ENCODE data around the gene IPO5.

Gene IPO5

DNA sequence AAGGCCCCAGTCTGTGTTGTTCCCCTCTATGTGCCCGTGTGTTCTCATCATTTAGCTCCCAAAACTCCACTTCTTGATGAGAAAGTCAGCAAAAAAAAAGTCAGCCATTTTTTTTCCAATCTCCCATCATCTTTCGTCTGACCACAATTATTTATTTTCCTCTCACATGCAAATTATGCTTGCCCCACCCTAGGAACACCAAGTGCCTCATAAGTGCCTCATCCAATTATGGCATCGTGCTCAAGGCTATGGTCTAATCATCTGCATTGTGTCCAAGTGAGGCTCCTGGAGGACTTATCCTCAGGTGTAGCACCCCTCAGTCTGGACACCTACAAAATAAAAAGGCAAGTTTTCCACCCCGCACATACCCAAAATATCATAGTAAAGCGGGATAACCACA, 20.8 kb upstream of the IPO5 start:
- Histone ChIP-seq H3K9me3 (ENCODE audit: control insufficient read depth, low read length) (no peaks in the 10 kb centered on the region), H3K27me3 (replicated peaks; ENCODE audit: control insufficient read depth, insufficient read depth, low read length, poor library complexity, severe bottlenecking) (no peaks in the 10 kb centered on the region), H3K4me3 (ENCODE audit: insufficient read depth, low read depth, low read length, poor library complexity, severe bottlenecking) (no peak overlapping the region), H3K36me3 (ENCODE audit: control insufficient read depth, insufficient read depth, low read length) (no peaks in the 10 kb centered on the region), H3K27ac (ENCODE audit: insufficient read depth, low read length, poor library complexity, severe bottlenecking) (no peak overlapping the region), H3K4me1 (ENCODE audit: control insufficient read depth, insufficient read depth, low read length, poor library complexity, severe bottlenecking) (no peaks in the 10 kb centered on the region)
- no peak for DNase-seq

DNA sequence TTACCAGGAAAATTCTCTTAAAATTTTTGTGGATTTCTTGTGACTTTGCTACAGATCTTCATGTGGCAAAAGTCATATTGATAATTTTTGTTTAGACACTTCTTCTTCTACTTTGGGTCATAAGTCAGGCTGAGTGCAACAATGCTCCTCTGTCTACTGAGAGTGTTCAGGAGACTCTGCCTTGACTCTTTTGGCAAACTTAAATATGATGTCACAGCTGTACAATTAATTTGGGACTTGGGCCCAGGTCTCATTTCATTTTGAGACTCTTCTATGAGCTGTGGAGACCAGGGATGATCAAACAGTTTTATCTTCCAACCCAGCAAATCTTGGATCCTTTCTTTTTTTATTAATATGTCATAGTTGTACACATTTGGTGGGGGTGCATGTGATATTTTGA, 19.7 kb upstream of the IPO5 start:
- Histone ChIP-seq H3K27me3 (replicated peaks; ENCODE audit: control insufficient read depth, insufficient read depth, low read length, poor library complexity, severe bottlenecking) (peaks cover 2% of the 10 kb centered on the region), H3K27ac (ENCODE audit: insufficient read depth, low read length, poor library complexity, severe bottlenecking) (no peak overlapping the region), H3K4me1 (ENCODE audit: control insufficient read depth, insufficient read depth, low read length, poor library complexity, severe bottlenecking) (no peaks in the 10 kb centered on the region), H3K4me3 (ENCODE audit: insufficient read depth, low read depth, low read length, poor library complexity, severe bottlenecking) (no peak overlapping the region), H3K9me3 (ENCODE audit: control insufficient read depth, low read length) (no peaks in the 10 kb centered on the region), H3K36me3 (ENCODE audit: control insufficient read depth, insufficient read depth, low read length) (no peaks in the 10 kb centered on the region)
- DNase-seq, result no peak

DNA sequence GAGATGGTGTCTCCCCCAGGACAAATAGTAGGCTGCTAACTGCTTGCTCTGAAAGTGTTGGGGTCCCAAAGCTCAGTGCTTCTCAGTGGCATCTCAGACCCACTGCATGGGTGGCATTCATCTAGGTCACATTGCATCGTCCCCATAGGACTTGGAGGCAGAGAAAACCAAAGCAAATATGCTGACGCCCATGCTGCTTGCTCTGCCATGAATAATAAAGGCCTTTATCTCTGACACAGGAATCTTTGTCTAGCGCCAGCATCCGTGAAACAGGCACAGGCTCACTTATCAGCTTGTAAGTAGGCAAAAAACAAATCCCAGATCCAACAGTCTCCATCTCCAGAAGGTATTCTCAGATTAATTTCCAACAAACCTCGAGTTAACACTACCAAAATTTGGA, 18.9 kb upstream of the IPO5 start:
- no peak for DNase-seq
- H3K4me3 ChIP-seq (ENCODE audit: insufficient read depth, low read depth, low read length, poor library complexity, severe bottlenecking), result no peak overlapping the region
- H3K4me1 ChIP-seq (ENCODE audit: control insufficient read depth, insufficient read depth, low read length, poor library complexity, severe bottlenecking), result no peaks in the 10 kb centered on the region
- H3K36me3 ChIP-seq (ENCODE audit: control insufficient read depth, insufficient read depth, low read length), result no peaks in the 10 kb centered on the region
- H3K27ac ChIP-seq (ENCODE audit: insufficient read depth, low read length, poor library complexity, severe bottlenecking), result no peak overlapping the region
- H3K27me3 ChIP-seq (replicated peaks; ENCODE audit: control insufficient read depth, insufficient read depth, low read length, poor library complexity, severe bottlenecking), result peaks cover 3% of the 10 kb centered on the region
- H3K9me3 ChIP-seq (ENCODE audit: control insufficient read depth, low read length), result no peaks in the 10 kb centered on the region

DNA sequence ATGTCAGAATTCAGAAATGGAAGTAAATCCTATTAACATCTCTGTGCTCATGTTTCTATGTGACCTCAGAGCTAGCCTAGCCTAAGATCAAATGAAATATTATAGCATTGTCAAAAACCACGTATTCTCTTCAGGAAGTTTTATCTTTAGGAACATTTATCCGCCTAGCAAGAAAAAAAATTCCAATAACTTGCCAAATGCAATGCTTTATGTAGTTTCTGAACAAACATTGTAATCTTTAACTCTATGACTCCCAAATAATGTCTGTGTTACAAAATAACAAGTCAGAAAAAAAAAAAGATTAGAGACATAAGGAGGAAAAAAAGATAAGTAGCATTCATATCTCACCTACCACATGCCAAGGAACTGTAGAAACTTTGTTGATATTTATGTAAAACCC, 18.4 kb upstream of the IPO5 start:
- DNase-seq, result no peak

DNA sequence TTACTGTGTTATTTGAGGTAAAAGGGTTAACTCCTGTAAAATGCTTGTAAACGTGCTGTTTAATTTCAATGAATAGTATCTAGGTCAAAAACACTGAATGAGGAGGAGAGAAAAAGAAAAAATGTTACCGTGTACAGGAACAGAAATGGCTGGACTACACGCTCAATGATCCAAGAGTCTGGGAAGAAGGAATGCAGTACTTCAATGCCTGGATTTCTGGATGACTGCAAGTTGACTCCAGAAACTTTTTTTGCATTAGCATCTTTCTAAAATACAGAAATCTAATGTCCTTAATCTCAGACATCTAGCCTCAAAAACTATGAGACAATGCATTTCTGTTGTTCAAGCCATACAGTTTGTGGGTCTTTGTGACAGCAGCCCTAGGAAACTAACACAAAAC, 17.4 kb upstream of the IPO5 start:
- H3K27ac ChIP-seq (ENCODE audit: insufficient read depth, low read length, poor library complexity, severe bottlenecking), result no peak overlapping the region
- no peak for DNase-seq
- H3K36me3 ChIP-seq (ENCODE audit: control insufficient read depth, insufficient read depth, low read length), result no peaks in the 10 kb centered on the region
- H3K4me1 ChIP-seq (ENCODE audit: control insufficient read depth, insufficient read depth, low read length, poor library complexity, severe bottlenecking), result no peaks in the 10 kb centered on the region
- peaks cover 3% of the 10 kb centered on the region for H3K27me3 ChIP-seq (replicated peaks; ENCODE audit: control insufficient read depth, insufficient read depth, low read length, poor library complexity, severe bottlenecking)
- no peak overlapping the region for H3K4me3 ChIP-seq (ENCODE audit: insufficient read depth, low read depth, low read length, poor library complexity, severe bottlenecking)
- no peaks in the 10 kb centered on the region for H3K9me3 ChIP-seq (ENCODE audit: control insufficient read depth, low read length)

More for the DNA sequence above, 18.4 kb upstream of the IPO5 start:
- Histone ChIP-seq H3K36me3 (ENCODE audit: control insufficient read depth, insufficient read depth, low read length) (no peaks in the 10 kb centered on the region), H3K9me3 (ENCODE audit: control insufficient read depth, low read length) (no peaks in the 10 kb centered on the region), H3K27me3 (replicated peaks; ENCODE audit: control insufficient read depth, insufficient read depth, low read length, poor library complexity, severe bottlenecking) (peaks cover 3% of the 10 kb centered on the region), H3K27ac (ENCODE audit: insufficient read depth, low read length, poor library complexity, severe bottlenecking) (no peak overlapping the region), H3K4me1 (ENCODE audit: control insufficient read depth, insufficient read depth, low read length, poor library complexity, severe bottlenecking) (no peaks in the 10 kb centered on the region), H3K4me3 (ENCODE audit: insufficient read depth, low read depth, low read length, poor library complexity, severe bottlenecking) (no peak overlapping the region)

DNA sequence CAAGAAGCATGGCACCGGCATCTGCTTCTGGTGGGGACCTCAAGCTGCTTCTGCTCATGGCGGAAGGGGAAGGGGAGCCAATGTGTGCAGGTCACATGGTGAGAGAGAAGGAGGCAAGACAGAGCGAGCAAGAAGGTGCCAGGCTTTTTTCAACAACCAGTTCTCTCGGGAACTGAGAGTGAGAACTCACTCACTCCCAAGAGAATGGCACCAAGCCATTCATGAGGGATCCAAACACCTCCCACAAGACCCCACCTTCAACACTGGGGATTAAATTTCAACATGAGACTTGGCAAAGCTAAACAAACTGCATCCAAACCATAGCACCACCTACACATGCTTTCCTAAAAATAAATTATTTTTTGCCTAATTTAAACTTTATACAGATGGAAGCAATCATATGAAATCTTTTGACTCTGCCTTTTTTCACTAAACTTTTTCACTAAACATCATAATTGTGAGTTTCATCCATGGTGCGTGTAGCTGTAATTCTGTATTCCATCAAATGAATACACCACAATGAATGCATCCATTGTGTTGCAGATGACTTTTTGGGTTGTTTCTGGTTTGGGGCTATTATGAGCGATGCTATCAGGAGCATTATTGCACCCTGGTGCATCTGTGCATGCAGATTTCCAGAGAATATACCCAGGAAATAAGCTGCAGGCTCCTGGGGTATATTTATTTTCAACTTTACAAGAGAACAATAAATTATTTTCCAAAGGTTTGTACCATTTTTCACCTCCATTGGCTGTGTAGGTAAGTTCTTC, 14.6 kb upstream of the IPO5 start:
- no peaks in the 10 kb centered on the region for H3K9me3 ChIP-seq (ENCODE audit: control insufficient read depth, low read length)
- peaks cover 3% of the 10 kb centered on the region for H3K27me3 ChIP-seq (replicated peaks; ENCODE audit: control insufficient read depth, insufficient read depth, low read length, poor library complexity, severe bottlenecking)
- no peaks in the 10 kb centered on the region for H3K36me3 ChIP-seq (ENCODE audit: control insufficient read depth, insufficient read depth, low read length)
- no peak overlapping the region for H3K27ac ChIP-seq (ENCODE audit: insufficient read depth, low read length, poor library complexity, severe bottlenecking)
- no peak overlapping the region for H3K4me3 ChIP-seq (ENCODE audit: insufficient read depth, low read depth, low read length, poor library complexity, severe bottlenecking)
- DNase-seq, result no peak
- no peaks in the 10 kb centered on the region for H3K4me1 ChIP-seq (ENCODE audit: control insufficient read depth, insufficient read depth, low read length, poor library complexity, severe bottlenecking)

DNA sequence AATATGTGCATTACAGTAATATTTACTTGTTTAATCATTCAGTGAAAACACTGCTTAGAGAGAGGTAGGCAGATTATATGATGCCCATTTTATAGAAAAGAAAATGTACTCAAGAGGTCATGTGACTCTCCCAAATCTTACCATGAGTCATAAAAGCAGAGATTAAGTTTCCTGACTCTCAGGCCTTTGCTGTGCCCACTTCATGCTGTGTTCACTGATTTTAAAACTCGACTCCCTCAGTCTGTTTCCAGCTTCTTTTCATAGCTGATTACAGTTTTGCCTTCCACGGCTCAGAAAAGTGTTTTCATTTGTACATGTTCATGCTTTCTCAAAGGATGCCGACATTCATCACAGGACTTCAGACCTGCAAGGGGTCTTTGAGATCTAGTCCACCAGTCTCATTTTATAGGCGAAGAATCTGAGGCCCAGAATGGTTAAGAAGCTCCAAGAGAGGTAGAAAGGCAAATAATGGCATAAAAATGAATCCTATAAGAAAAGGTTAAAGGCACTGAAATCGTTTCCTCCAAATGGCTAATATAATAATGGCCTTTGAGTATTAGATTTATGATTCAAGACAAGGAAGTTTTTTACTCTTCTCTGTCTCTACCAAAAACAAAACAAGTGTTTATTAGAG, 9.0 kb upstream of the IPO5 start:
- H3K27ac ChIP-seq (ENCODE audit: insufficient read depth, low read length, poor library complexity, severe bottlenecking), result no peak overlapping the region
- H3K4me3 ChIP-seq (ENCODE audit: insufficient read depth, low read depth, low read length, poor library complexity, severe bottlenecking), result no peak overlapping the region
- no peak for DNase-seq
- H3K4me1 ChIP-seq (ENCODE audit: control insufficient read depth, insufficient read depth, low read length, poor library complexity, severe bottlenecking), result no peaks in the 10 kb centered on the region
- H3K27me3 ChIP-seq (replicated peaks; ENCODE audit: control insufficient read depth, insufficient read depth, low read length, poor library complexity, severe bottlenecking), result no peaks in the 10 kb centered on the region
- no peaks in the 10 kb centered on the region for H3K36me3 ChIP-seq (ENCODE audit: control insufficient read depth, insufficient read depth, low read length)
- H3K9me3 ChIP-seq (ENCODE audit: control insufficient read depth, low read length), result no peaks in the 10 kb centered on the region

DNA sequence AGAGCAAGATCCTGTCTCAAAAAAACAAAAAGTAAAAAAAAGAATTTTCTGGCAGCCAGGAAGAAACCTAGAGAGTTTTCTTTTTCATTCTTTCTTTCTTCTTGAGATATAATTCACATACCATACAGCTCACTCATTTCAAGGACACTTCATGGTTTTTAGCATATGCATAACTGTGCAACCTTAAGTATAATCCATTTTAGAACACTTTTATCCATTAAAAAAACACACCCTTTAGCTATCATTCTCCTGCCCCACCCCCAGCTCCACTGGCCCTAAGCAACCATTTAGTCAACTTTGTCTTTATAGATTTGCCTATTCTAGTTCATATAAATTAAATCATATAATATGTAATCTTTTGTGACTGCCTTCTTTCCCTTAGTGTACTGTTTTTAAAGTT, 8.1 kb upstream of the IPO5 start:
- no peaks in the 10 kb centered on the region for H3K36me3 ChIP-seq (ENCODE audit: control insufficient read depth, insufficient read depth, low read length)
- H3K27ac ChIP-seq (ENCODE audit: insufficient read depth, low read length, poor library complexity, severe bottlenecking), result no peak overlapping the region
- H3K27me3 ChIP-seq (replicated peaks; ENCODE audit: control insufficient read depth, insufficient read depth, low read length, poor library complexity, severe bottlenecking), result no peaks in the 10 kb centered on the region
- DNase-seq, result no peak
- no peak overlapping the region for H3K4me3 ChIP-seq (ENCODE audit: insufficient read depth, low read depth, low read length, poor library complexity, severe bottlenecking)
- H3K4me1 ChIP-seq (ENCODE audit: control insufficient read depth, insufficient read depth, low read length, poor library complexity, severe bottlenecking), result no peaks in the 10 kb centered on the region
- no peaks in the 10 kb centered on the region for H3K9me3 ChIP-seq (ENCODE audit: control insufficient read depth, low read length)

DNA sequence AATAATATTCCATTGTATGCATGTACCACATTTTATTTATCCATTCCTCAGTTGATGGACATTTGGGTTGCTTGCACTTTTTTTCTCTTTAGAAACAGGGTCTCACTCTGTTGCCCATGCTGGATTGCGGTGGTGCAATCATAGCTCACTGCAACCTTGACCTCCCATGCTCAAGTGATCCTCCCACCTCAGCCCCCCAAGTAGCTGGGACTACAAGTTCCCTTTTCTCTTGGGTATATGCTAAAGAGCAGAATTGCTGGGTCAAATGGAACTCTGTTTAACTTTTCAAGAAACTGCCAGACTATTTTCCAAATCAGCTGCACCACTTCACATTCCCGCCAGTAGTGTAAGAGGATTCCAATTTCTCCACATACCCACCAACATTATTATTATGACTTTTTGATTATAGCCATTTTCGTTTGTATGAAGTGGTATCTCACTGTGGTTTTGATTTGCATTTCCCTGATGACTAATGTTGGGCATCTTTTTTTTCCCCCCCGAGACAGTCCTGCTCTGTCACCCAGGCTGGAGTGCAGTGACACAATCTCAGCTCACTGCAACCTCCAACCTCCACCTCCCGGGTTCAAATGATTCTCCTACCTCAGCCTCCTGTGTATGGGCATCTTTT, 7.6 kb upstream of the IPO5 start:
- H3K4me3 ChIP-seq (ENCODE audit: insufficient read depth, low read depth, low read length, poor library complexity, severe bottlenecking), result no peak overlapping the region
- no peaks in the 10 kb centered on the region for H3K4me1 ChIP-seq (ENCODE audit: control insufficient read depth, insufficient read depth, low read length, poor library complexity, severe bottlenecking)
- H3K27me3 ChIP-seq (replicated peaks; ENCODE audit: control insufficient read depth, insufficient read depth, low read length, poor library complexity, severe bottlenecking), result no peaks in the 10 kb centered on the region
- H3K9me3 ChIP-seq (ENCODE audit: control insufficient read depth, low read length), result no peaks in the 10 kb centered on the region
- no peaks in the 10 kb centered on the region for H3K36me3 ChIP-seq (ENCODE audit: control insufficient read depth, insufficient read depth, low read length)
- H3K27ac ChIP-seq (ENCODE audit: insufficient read depth, low read length, poor library complexity, severe bottlenecking), result no peak overlapping the region
- DNase-seq, result no peak

DNA sequence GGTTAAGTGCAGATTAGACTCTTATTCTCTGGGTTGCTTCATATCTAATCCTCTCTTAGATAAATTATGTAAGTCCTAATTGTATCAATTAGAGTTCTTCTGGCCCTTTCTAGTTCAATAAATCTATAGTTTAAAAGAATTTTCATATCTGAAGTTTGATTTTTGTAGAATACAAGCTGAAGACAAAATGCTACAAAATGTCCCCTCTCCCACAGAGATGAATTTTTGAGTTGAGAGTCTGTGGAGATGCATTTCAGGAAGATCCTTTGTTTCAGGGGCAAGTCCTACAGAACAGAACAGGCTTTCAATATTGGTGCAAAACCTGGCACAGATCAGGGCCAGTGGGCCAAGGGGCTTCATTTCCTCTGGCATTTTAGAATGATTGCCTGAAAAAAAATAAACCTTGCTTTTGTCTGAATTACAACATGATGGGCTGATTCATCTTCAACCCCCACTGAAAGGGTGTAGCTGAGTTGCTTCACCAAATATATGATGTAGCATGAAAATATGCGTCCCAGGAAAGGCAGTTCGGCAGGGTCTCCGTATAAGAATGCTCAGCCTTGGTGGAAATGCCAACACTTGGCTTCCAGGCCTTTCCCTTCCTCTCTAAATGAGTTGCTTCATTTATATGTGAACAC, 6.4 kb upstream of the IPO5 start:
- H3K36me3 ChIP-seq (ENCODE audit: control insufficient read depth, insufficient read depth, low read length), result no peaks in the 10 kb centered on the region
- H3K4me1 ChIP-seq (ENCODE audit: control insufficient read depth, insufficient read depth, low read length, poor library complexity, severe bottlenecking), result no peaks in the 10 kb centered on the region
- no peaks in the 10 kb centered on the region for H3K27me3 ChIP-seq (replicated peaks; ENCODE audit: control insufficient read depth, insufficient read depth, low read length, poor library complexity, severe bottlenecking)
- H3K9me3 ChIP-seq (ENCODE audit: control insufficient read depth, low read length), result no peaks in the 10 kb centered on the region
- no peak overlapping the region for H3K4me3 ChIP-seq (ENCODE audit: insufficient read depth, low read depth, low read length, poor library complexity, severe bottlenecking)
- DNase-seq, result no peak
- no peak overlapping the region for H3K27ac ChIP-seq (ENCODE audit: insufficient read depth, low read length, poor library complexity, severe bottlenecking)
